HCEC 1CT (cell line): ENCODE results near the gene MRPL17.
"Not testable (repeated sequence)": the region's sequence is repeated elsewhere in the genome, so short reads cannot be mapped to it uniquely, and the experiment has no call there.

Source experiments
- DNase-seq: peaks from one replicate; pipeline ENCODE4 v3.0.0-alpha.2; 2017

Gene MRPL17

DNA sequence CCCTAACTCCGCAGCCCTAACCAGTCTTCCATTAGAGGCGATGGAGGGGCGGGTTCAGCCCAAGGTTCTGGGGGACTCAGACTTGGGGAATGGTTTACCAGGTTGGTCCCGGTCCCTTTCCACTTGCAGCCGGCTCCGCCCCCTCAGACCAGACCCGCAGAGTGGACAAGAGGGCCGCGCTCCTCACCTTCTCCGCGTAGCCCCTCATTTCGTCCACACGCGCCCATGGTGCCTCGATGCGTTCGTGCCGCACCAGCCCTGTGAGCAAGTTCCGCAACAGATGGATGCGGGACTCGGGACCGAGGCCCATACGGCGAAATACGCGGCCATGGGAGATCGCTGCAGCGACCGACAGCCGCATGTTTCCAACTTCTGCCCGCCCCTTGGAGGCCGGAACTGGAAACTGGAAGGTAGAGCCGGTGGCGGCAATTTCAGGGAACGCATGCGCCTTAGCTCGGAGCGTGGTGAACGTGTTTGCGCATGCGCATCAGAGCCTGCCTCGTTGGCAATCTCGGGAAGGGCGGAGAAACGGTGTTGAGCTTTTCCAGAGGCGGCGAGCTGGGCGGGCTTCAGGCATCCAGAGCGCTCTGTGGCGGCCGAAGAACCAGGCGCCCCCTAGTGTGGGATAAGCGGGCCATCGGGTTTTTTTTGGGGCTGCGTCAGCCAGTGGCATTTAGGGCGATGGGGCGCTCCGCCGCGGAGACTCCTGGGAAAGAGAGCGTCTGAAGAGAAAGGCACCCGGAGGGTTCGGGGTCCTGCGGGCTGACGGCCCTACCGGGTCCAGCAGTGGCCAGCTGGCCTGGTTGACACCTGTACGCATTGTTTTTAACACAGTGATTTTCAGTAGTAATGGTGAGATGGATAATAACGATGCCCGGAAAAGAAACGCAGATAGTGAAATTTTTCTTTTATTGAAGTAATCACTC, at the start of gene MRPL17:
TSS of gene MRPL17 (minus strand) at position 405 of the 926 bp plus-strand sequence. CDS start at position 361, 44 bp downstream.
- peak; percentile 99 for DNase-seq

DNA sequence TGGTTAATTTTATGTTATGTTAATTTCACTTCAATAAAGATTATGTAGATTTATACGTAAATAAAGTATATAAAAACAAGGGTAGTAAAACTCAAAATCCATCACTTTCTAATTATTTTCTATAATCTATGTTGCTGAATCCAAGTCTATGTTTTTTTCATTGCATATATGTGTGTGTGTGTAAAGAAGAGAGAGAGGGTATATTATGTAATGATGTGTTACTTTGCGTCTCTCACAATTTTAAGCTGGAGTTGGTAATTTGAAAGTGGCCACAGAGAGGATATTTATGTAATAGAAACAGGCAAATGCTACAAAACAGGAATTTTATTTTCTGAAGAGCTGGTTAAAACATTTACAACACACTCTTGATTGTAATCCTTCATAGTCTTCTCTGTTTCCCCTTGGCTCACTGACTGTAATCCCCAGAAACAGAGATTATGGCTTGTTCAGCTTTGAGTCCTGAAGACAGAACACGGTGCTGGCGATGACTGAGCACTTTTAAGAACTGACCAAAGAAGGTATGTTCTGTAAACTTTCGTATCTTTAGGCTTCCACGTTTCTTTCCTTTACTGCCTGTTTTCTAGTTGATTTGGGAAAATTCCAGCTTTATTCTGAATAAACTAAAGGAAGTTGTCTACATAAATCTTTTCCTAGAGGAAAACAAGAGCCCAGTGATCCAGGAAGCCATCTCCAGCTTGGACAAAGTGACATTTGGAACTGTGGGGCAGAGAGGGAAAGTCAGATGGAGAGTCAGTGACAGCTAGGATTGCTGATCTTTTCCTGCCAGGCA, 45.0 kb upstream of the MRPL17 start:
- DNase-seq: no peak

DNA sequence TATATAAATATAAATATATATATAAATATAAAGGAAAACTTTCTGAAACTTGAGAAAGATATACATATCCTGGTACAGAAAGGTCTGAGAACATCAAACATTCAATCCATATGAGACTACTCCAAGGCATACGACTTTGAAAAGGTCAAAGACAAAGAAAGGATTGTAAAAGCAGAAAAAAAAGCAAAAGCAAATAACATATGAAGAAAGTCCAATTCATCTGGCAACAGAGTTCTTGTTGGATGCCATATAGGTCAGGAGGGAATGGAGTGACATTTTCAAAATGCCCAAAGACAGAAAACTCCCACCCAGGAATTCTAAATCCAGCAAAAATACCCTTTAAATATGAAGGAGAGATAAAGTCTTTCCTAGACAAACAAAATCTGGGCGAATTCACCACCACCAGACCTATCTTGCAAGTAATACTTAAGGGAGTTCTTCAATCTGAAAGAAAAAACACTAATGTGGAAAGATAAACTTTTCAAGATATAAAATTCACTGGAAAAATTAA, 42.3 kb upstream of the MRPL17 start:
- no peak for DNase-seq

DNA sequence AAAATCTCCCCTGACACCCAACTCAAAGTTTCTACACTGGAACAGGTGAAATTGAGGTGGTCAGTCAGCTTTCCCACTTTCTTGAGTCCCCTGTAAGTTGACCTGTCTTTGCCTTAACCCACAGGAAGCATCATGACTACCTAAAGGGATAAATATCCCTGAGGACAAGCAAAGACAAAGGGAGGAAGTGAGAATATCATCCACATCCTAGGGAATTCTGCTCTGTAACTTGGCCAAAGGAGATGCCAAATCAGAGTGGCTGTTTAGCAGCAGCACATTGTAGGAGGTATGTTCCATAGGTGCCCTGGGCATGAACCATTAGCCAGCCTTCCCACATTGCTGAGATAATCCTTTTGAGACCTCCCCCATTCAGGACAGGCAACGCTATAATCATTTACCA, 40.9 kb upstream of the MRPL17 start:
- no peak for DNase-seq

DNA sequence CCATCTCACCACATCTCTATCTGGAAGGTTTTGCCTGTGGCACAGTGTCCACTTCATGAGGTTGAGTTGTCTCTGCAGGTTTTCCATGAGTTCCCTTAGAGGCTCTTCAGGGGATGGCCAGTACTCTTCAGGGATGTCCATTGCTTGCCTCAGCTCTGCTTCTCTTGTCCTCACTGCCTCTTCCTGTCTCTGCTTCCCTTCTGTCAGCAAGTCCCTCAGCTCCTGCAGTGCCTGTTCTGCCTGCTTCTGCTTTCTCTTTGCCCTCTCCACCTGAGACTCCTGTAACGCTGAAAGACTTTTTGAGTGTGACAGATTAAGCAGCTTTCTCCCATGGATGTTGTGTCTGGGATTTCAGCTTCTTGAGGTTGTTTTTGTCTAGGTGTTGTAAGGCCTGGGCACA, 38.2 kb upstream of the MRPL17 start:
- DNase-seq: no peak

DNA sequence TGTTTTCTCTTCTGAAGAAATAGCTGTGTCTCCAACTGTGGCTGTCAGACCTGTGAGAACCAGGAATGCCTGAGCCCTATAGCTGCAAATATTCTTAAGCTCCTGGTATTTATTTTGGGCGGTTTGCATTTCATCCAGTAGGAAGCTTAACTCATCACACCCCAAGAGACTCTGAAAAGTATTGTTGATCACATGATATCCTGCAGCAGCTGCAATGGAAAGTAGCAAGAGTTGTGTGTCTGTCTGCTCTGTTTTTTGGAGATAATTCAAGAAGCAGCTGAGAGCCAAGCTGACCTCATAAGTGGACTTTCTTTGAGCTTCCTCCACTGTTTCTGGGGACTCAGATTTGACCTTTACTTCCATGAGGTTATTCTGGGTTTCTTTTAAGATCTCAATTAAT, 36.4 kb upstream of the MRPL17 start:
- DNase-seq: no peak

DNA sequence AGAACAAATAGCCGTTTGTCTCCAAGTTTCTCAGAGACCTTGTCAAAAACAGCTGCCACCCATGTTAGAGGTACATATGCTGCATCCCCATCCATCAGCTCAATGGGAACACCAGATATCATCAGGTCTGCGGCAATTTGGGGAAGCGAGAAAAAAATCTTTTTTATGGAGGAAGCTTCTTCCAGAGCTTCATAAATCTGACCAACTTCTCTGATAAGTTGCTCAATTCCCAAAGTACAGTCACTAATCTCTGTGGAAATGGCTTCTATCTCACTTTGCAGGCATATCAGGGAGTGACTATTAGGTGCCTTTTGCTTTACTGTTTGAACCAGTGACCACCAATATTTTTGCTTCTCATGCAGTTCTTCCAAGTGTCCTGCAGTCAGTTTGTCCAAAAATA, 34.3 kb upstream of the MRPL17 start:
- DNase-seq: no peak

DNA sequence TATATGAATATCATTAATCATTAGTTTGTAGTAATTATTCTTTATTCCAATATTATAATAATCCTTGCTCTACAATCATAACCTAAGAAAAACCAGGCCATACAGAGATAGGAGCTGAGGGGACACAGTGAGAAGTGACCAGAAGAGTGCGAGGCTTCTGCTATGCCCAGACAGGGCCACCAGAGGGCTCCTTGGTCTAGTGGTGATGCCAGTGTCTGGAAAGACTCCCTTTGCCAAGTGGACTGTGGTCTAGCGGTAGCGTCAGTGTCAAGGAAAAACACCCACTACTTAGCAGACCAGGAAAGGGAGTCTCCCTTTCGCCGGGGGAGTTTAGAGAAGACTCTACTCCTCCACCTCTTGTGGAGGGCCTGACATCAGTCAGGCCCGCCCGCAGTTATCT, 28.4 kb upstream of the MRPL17 start:
- not testable (repeated sequence) for DNase-seq

DNA sequence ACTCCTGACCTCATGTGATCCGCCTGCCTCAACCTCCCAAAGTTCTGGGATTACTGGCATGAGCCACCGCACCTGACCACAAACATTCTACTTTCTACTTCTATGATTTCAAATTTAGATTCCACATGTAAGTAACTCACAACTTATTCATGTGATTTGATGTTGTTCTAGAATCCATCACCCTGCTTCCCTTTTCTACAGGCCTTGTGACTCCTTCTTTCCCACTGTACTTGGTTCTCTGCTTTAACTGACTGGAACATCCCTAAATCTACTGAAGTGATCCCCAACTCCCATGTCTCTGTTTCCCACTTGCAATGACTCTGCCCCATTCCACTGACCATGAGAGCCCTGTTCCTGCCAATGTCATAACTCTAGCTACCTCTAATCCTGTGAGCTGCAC, 25.7 kb upstream of the MRPL17 start:
- DNase-seq: no peak

DNA sequence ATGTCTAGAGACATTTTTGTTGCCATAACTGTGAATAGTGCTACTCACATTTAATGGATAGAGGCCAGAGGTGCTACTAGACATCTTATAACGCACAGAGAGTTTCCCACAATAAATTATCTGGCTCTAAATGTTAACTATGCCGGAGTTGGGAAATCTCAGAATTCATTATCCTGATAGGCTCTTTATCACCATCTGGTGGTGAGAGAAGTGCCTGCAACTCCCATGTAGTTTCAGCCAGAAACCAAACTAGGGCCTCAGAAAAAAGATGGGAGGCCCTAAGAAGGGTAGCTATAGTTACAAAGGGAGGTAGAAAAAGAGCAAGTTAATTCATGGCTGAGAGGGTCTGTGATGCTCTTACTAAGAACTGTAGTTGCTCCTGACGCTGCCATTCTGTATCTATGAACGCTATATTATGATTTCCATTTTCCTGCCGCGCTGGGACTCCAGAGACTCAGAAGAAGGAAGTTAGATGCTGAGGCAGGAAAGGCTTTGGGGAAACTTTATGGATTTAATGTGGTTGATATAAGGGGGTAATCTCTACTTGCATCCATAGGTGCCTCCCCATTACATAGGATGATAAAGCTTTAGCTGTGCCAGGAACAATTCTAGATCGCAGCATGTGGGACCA, 22.9 kb upstream of the MRPL17 start:
- DNase-seq: peak; percentile 57

DNA sequence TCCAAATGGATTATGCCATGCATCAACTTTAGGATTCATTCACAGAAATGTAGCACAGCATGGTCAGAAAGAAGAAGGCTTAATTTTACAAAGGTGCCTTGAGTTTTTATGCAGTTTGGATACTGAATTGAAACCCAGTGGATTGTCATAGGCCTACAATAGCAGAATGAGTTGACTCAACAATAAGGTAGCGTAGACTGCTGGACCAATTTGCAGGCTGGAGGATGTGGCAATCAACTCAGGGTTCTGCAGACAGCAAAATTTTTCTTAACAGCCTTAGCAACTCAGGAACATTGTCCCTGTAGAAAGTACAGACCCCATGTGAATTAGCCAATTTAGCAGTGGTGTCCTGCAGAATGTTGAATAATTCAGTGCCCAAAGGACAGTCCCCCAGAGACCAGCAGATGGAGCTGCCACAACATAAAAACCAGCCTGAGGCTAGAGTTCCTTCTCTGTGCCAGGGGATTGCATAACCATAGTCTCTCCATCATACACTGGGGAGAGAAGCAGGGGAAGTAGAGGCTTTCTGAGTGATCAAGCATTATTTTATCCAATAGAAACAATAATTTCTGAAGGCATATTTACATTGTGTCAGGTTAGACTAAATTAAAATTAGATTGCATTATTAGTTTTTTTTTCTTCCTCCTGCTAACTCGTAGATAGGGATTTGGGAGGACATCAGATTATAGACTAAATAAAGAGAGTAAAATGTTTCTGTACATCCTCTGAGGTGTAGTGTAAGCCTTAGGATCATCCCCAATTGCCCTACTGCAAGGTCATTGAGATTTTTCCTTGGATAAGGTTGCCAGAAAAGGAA, 20.3 kb upstream of the MRPL17 start:
- peak; percentile 82 for DNase-seq

DNA sequence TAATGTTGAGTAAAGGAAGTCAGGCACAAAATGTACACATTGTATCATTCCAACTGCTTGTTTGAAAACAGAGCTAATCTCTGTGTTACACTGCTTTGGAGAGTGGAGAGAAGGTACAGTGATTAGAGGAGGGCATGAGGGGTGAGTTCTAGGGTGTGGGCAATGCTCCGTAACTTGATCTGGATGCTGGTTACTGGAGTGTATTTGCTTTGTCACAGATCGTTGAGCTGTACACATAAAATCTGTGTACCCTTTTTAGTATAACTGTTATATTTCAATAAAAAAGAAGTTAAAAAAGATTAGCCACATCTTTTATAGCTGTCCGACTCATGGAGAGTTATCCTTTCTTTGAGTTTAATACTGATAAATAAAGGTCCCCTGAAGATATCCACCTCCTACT, 18.8 kb upstream of the MRPL17 start:
- not testable (repeated sequence) for DNase-seq

DNA sequence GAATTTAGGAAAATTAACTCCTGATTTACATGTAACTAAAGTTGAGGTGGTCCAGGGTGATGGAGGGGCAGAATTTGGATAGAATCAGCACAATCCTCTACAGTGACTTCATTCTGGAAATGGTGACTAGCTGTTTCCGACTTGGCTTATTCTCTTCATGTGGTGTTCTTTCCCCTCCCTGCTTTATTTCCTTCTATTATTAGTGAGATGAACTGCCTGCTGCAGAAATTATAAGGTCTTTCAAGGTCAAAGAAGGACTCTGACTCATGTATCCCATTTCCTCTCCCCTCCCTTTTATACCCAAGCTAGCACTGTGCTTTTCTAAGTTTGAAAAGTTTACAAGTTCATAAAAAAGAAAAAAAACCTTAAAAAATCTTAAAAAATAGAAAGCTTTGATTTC, 12.2 kb upstream of the MRPL17 start:
- DNase-seq: peak; percentile 91

DNA sequence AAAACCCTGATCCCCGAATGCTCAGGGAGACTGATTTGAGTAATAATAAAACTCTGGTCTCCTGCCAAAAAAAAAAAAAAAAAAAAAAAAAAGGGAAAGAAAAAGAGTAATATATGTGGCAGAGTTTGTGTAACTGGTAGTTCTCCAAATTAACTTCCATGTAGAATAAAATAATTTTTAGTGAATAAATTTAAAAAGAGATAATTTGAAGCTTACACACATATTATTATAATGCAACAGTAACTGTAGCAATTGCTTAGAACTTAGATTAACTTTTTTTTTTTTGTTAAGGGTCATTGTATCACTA, 11.0 kb upstream of the MRPL17 start:
- no peak for DNase-seq

DNA sequence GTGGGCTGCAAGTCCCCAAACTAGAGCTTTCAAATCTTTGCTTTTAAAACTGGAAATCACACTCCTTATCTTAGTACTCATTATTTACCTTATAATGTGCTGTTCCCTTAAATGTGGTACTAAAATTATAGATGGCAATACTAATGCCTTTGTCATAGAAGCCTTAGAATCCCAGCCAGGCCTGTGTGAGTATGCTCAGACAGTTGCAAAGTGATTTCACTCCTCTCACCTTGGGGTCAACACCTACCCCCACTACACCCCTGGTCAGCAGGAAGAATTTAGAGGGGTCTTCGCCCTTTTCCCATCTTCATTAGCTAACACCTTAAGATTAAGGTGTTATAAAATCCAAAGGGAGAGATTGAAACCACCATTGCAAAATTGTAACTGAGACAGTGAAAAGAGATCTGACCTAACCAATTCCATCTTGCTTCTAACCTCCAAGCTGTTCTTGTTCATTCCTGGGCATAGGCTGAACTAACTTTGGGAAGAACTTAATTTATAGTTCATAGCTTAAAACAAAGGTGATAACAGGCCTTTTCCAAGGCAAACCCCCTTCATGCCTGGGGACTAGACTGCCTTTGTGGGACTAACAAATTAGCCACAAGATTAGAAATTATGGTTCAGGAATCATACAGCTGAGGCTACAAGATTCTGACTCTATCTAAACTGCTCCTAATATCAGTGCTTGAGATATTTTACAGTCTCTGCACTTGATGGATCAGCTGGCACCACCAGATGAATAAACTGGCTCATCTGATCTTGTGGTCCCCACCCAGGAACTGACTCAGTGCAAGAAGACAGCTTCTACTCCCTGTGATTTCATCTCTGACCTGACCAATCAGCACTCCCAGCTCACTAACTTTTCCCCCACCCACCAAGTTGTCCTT, 10.4 kb upstream of the MRPL17 start:
- DNase-seq: peak; percentile 94

DNA sequence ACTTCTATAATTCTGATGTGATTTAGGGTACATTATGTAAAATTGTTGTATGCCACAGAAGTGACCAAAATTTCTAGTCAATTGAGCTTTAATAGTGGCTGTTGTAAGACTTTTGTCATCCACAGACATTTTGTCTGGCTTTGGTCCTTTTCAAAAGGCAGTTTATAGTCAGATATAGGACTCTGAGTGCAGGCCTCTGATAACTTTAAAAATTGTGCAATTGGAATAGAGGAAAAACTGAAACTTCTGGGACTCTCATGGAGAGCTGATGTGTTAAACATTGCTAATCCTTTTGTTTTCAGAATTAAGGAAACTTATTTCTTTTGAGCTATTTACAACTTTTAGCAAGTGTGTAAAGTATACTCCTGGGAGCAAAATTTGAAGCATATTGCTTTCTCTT, 9.0 kb upstream of the MRPL17 start:
- no peak for DNase-seq

DNA sequence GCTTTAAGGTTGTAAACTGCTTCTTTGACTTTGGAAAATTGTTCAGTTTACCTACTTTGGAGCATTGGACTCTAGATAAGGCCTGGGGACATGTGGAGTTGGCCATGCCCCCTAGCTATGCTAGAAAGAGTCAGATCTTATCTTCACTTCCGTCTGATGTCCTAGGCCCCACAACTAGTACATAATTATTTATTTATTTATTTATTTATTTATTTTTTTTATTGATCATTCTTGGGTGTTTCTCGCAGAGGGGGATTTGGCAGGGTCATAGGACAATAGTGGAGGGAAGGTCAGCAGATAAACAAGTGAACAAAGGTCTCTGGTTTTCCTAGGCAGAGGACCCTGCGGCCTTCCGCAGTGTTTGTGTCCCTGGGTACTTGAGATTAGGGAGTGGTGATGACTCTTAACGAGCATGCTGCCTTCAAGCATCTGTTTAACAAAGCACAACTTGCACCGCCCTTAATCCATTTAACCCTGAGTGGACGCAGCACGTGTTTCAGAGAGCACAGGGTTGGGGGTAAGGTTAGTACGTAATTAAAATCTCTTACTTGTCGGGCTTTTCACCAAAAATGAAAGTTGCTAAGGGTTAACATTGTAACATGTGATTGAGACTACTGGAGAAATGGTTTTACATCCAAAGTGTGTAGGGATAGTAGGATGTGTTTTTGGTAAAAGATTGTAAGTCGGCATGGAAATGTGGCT, 7.4 kb upstream of the MRPL17 start:
- DNase-seq: not testable (repeated sequence)

DNA sequence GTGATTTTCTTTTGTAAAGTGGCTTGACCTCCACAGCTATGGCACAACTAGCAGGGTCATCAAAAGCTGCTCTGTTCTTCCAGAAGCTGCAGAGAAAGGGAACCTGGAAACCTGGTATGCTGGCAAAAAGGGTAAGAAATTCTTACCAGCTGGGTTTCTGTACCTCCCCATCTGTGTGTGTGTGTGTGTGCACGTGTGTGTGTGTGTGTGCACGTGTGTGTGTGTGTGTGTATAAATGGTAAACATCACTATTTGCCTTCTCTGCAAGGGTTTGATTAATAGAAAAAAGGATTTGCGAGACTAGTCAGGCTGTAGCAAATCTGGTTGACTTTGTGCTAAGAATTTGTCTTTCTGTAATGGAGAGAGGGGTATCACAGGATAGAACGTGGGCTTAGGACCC, 4.7 kb upstream of the MRPL17 start:
- DNase-seq: no peak

DNA sequence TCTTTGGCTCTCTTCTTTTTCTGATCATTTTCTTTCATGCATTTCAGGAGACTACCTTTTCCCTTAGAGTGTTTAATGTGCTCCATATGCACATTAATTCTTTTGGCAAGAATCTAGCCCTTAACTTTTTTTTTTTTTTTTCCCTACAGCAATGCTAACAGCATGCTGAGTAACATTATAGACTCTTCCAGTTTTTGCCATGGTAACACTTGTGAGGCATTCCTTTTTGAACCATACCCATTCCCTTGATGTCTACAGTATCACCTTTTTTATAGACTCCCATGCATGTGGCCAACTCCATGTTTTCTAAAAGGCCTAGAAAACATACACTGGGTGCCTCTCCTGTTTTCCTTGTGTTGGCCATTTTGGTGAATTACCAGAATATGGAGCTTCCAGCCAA, 2.9 kb upstream of the MRPL17 start:
- DNase-seq: no peak

DNA sequence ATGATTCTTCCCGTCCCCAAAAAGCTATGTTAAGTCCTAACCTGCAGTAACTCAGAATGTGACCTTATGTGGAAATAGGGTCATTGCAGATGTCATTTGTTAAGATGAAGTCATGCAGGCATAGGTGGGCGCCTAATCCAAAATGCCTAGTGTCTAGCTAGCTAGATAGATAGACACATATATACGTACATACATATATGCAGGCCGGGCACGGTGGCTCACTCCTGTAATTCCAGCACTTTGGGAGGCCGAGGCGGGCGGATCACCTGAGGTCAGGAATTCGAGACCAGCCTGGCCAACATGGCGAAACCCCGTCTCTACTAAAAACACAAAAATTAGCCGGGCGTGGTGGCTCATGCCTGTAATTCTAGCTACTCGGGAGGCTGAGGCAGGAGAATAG, 928 bp upstream of the MRPL17 start:
- not testable (repeated sequence) for DNase-seq

DNA sequence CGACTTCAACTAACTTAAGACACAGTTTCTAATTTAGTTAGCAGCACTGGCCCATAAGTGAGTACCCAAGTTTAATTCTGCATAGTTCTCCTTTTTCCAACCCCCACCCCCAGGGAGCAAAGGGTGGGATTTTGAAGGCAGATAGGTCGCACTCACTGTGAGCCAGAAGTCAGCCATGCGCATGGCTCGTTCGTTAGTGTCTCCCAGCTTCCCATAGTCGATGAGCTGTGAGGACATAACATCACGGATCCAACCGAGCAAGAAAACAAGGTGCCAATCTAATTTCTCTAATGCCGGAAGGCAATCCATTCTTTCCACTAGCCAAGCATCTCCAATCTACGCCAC, 577 bp downstream of the MRPL17 start:
- DNase-seq: no peak
